Panc1 (cell line): ENCODE measurements around the gene ARRDC2.

Experiments
- POLR2AphosphoS5 ChIP-seq: IDR thresholded peaks from 2 replicates; pipeline ENCODE4 v1.6.1; 2012; ENCODE audit warnings: mild to moderate bottlenecking, low read depth, low read length, moderate library complexity
- SIN3A ChIP-seq: IDR thresholded peaks from 2 replicates; pipeline ENCODE4 v1.6.1; 2012; ENCODE audit warnings: low read depth, mild to moderate bottlenecking, low read length, moderate library complexity, borderline replicate concordance; ENCODE audit not compliant: insufficient read depth
- TF ChIP-seq, protein P1 (sequence below): fragments of 450-650 bp; IDR thresholded peaks from 2 replicates; pipeline ENCODE4 v1.5.1; 2017; ENCODE audit warnings: mild to moderate bottlenecking
- TF ChIP-seq, protein P2 (sequence below), 2 experiments: IDR thresholded peaks; 2 replicates each; pipeline ENCODE4 v1.6.1; 2011 to 2012; ENCODE audit warnings: low read depth in 2 of 2, control low read depth in 1 of 2, low read length in 1 of 2, mild to moderate bottlenecking in 1 of 2, moderate library complexity in 1 of 2; ENCODE audit not compliant: insufficient read depth in 1 of 2

DNA sequence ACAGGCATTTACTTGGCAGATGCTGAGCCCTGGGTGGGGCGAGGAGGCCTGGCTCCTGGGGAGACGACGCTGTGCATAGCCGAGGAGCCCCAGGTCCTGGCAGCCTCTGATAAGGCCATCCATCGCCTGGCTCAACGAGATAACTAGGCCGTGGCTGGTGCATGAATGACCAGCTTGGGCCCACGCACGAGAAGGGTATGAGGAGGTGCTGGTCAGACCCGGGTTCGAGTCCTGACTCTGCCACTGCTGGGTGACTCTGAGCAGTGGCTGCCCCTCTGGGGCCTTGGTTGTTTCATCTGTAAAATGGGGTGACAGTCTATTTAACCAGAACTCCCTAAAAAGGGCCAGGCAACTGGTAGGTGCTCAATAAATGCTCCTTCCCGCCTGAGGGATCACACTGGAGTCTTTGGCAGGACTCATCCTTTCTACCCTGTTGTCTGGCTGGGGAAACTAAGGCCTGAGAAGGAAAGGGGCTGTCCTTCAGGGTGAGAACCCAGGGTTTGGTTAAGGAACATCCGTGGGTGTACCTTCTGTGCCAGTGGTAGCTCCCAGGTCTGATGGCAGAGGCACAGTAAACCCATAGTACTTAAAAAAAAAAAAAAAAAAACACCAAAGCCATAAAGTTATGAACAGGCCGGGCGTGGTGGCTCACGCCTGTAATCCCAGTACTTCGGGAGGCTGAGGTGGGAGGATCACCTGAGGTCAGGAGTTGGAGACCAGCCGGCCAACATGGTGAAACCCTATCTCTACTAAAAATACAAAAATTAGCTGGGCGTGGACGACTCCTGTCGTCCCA, 8.1 kb upstream of the ARRDC2 start:
- TF ChIP-seq, protein P1, sequence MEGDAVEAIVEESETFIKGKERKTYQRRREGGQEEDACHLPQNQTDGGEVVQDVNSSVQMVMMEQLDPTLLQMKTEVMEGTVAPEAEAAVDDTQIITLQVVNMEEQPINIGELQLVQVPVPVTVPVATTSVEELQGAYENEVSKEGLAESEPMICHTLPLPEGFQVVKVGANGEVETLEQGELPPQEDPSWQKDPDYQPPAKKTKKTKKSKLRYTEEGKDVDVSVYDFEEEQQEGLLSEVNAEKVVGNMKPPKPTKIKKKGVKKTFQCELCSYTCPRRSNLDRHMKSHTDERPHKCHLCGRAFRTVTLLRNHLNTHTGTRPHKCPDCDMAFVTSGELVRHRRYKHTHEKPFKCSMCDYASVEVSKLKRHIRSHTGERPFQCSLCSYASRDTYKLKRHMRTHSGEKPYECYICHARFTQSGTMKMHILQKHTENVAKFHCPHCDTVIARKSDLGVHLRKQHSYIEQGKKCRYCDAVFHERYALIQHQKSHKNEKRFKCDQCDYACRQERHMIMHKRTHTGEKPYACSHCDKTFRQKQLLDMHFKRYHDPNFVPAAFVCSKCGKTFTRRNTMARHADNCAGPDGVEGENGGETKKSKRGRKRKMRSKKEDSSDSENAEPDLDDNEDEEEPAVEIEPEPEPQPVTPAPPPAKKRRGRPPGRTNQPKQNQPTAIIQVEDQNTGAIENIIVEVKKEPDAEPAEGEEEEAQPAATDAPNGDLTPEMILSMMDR = no peak
- no peak for TF ChIP-seq SIN3A
- TF ChIP-seq POLR2AphosphoS5 = no peak
- TF ChIP-seq, protein P2, sequence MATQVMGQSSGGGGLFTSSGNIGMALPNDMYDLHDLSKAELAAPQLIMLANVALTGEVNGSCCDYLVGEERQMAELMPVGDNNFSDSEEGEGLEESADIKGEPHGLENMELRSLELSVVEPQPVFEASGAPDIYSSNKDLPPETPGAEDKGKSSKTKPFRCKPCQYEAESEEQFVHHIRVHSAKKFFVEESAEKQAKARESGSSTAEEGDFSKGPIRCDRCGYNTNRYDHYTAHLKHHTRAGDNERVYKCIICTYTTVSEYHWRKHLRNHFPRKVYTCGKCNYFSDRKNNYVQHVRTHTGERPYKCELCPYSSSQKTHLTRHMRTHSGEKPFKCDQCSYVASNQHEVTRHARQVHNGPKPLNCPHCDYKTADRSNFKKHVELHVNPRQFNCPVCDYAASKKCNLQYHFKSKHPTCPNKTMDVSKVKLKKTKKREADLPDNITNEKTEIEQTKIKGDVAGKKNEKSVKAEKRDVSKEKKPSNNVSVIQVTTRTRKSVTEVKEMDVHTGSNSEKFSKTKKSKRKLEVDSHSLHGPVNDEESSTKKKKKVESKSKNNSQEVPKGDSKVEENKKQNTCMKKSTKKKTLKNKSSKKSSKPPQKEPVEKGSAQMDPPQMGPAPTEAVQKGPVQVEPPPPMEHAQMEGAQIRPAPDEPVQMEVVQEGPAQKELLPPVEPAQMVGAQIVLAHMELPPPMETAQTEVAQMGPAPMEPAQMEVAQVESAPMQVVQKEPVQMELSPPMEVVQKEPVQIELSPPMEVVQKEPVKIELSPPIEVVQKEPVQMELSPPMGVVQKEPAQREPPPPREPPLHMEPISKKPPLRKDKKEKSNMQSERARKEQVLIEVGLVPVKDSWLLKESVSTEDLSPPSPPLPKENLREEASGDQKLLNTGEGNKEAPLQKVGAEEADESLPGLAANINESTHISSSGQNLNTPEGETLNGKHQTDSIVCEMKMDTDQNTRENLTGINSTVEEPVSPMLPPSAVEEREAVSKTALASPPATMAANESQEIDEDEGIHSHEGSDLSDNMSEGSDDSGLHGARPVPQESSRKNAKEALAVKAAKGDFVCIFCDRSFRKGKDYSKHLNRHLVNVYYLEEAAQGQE (IDR thresholded peaks at IDR 0.05; ENCODE audit: insufficient read depth in 1 of 2, low read depth in 2 of 2, low read length in 1 of 2) = no peak
